Measurements from ENCODE around the gene REPS2.

The REPS2 gene

GRCh38 chrX:17038681-17039161 is 92.3 kb downstream of the REPS2 start:
- no peak for DNase-seq

DNA sequence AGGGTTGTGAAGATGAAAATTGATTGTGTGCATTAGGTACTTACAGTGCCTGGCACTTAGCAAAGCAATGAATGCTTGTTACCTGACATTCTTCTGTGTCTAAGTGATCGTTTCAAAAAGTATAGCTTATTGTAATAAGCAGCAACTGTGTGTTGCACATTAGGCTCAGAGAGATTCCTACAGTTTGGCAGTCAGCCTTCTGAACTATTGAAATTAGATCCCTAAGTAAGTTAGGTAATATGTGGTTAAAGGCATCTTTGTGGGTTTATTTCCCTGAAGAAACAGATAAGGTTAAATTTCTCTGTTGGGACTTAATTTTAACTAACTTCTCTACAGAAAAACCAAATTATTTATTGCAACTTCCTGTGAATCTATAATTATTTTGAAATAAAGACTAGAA is 93.4 kb downstream of the REPS2 start:
- no peak for DNase-seq

DNA sequence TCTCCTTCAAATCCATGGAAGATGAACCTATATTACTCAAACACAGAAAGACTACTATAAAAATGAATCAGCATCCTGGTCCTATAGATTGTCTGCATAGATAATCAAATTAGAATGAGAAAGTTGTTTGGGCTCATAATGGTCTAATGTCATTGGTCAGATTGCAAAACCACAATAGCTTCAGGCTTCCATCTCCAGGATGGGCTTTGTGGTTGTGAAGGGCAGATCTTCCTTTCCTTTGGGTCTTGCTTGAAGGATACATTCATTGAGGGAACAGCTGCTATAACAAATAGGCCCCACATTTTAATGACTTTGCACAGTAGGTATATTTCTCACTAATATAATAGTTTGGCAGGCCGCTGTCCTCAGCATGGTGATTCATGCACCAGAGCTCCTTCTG is 94.3 kb downstream of the REPS2 start:
- no peak for DNase-seq

DNA sequence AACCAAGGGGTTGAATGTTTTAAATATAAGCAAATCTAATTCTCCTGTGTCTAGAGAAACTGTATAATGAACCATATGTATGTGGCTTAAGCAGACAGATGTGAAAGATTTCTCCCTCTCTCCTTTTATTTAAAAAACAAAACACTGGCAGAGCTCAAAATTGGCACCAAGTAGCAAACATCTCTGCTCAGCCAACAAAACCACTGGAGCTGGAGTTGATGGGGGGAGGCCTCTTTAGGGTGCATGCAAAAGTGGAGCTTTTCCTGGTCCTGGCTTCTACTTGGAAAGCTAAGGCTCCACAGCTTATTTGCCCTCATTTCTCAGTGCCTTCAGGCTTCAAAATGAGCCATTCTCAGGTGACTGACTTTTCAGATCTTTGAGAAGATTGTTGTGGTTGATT is 95.6 kb downstream of the REPS2 start:
- no peak for DNase-seq

- DNase-seq = peak; percentile 49 to 74
Measured at GRCh38 chrX:17046478-17047097, 100.1 kb downstream of the REPS2 start.

GRCh38 chrX:17047224-17047623 is 100.8 kb downstream of the REPS2 start:
- DNase-seq = no peak

GRCh38 chrX:17052210-17052609 is 105.8 kb downstream of the REPS2 start:
- no peak for DNase-seq

DNA sequence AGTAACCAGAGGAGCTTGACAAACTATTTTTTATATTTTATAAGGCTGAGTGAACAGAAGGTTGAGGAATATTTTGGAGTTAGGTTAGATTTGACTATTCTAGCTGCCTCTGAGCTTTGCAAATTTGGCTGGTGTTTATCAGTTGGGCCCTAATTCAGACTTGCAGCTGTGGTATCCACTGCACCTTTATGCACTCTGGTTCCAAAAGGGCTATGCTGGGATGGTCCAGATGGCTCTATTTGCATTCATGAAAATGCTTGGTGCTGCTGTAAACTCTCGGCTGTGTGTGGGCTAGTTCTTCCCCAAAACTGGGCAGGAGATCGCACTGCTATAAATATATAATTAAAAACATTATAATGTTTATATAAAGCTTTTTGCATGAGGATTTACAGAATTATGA is 106.3 kb downstream of the REPS2 start:
- DNase-seq = no peak

- DNase-seq = no peak
Measured at GRCh38 chrX:17053502-17053901, 107.0 kb downstream of the REPS2 start.

- no peak for DNase-seq
Measured at GRCh38 chrX:17056868-17057608, 110.6 kb downstream of the REPS2 start.

DNA sequence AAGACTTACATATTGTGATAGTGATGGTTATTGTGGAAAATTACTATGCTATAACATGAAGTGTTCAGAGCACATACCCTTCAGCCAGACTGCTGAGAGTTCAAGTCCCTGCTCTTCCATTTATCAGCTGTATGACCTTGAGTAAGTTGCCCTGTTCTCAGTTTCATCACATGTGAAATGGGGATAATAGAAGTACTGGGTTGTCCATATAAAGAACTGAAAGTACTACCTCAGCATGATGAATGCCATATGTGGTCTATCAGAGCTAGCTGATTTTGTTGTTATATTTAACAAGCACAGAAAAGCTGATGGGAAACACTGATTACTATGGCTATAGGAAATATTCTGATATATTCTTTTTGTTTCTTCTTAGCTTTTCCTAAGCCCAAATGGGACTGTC is 115.6 kb downstream of the REPS2 start:
- DNase-seq = no peak

DNA sequence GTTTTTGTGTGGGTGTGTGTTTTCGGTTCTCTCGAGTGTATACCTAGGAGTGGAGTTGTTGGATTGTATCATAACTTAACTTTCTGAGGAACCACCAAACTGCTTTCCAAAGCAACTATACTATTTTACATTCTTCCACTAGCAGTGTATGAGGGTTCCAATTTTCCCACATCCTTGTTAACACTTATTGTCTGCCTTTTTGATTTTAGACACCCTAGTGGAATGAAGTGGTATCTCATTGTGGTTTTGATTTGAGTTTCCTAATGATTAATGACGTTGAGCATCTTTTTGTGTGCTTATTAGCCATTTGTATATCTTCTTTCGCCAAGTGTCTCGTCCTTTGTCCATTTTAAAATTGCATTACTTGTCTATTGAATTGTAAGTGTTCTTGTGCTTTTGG is 118.6 kb downstream of the REPS2 start:
- DNase-seq = no peak

DNA sequence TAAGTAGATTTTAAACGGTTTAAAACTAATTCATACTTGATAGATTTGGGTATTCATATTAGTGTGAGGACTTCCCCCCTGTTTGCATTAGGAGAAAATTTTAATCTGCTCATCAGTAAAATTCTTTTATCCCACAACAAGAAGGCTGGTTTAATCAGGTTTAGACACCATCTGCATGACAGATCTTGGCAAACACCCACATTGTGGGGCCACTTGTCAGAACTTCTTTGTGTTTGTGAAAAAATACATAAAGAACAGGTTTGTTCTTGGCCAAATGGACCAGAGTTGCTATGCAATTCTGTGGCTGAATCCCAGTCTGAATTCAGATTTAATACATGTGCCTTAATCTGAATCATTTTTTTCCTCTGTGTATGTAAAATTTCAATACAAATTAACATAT is 121.1 kb downstream of the REPS2 start:
- DNase-seq = no peak

DNA sequence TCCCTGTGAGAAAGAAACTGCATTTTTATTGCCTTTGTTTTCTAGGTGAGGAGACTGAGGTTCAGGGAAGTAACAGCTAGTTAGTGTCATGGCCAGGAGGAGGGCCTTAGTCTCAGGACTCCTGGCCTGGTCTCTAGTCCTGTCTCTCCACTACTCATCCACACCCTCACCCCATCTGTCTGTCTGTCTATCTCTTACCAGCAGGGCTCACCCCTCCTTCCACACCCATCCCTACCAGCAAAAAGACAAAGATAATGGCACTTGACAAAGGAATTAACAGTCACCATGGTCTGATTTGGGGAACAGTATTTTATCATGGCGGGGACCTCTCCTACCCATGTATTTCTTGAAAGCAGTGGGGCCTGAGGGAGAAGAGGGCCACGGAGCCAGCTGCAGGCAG is 125.8 kb downstream of the REPS2 start:
- no peak for DNase-seq

- no peak for DNase-seq
Measured at GRCh38 chrX:17072721-17073230, 126.3 kb downstream of the REPS2 start.

DNA sequence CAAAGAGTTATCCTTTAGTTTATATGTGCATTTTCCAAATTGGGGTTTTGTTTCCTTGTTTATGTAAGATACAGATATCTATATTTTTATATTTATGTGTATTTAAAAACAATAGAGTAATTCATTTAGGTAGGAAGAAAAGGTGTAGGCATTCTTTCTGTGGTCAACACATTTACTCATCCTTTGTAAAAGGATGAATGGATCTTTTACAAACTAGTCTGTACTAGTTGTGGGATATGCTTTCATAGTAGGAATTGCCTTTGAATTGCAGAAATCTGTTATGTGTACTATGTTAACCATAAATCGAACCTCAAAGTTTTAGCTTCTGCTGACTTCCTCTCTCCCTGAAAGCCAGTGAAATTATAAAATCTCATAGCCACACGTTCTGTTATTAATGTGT is 128.5 kb downstream of the REPS2 start:
- DNase-seq = no peak

DNA sequence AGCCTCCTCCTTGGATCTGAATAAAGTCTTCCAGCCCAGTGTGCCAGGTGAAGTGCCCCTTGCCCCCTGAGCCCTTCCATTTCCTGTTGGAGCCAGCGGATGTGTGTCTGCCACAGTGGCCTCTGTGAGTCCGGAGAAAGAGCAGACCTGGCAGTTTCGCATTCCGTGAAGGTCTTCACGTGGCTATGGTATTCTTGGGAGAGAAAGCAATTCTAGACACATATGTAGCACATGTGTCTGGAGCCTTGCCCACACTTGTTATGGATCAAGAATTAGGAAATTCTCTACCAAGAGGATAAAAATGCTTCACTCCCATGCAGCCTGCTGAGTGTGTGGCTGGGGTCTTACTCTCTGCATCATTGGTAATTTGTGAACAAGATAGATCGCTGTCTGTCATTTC is 130.9 kb downstream of the REPS2 start:
- DNase-seq = no peak

GRCh38 chrX:17078031-17078720 is 131.7 kb downstream of the REPS2 start:
- DNase-seq = no peak

GRCh38 chrX:17081511-17081910 is 135.1 kb downstream of the REPS2 start:
- no peak for DNase-seq

DNA sequence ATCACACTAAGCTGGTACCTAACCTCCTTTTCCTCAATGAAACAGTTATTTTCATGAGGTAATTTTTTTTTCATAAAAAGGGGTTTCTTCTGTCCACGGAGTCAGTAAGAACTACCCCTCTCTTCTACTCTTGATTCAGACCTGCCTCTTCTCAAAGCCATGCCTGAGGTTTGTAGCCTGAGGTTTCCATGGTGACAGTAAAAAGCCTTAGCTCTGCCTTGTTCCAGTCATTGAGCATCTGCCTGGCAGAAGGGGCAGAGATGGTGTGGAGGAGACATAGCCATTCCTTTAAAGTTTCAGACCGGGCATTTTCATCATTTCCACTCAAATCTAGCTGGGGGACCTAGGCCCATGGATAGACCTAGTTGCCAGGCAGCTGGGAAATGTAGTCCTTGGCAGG is 135.5 kb downstream of the REPS2 start:
- DNase-seq = no peak

GRCh38 chrX:17082831-17083230 is 136.4 kb downstream of the REPS2 start:
- DNase-seq = peak in 1 of 2 donors; percentile 31

GRCh38 chrX:17086317-17086716 is 139.9 kb downstream of the REPS2 start:
- no peak for DNase-seq

- no peak for DNase-seq
Measured at GRCh38 chrX:17095161-17095560, 148.7 kb downstream of the REPS2 start.

All from hippocampal formation (tissue), 2 donors.